Breast epithelium (tissue), 3 donors: ENCODE results near the gene RPS6KC1.

Source experiments
- POLR2A ChIP-seq: fragments of 450-650 bp; IDR thresholded peaks from one replicate; pipeline ENCODE4 v1.6.1; 2016; ENCODE audit warnings: antibody characterized with exemption, mild to moderate bottlenecking, moderate library complexity
- POLR2AphosphoS5 ChIP-seq, 3 donors: sonication (generic); formaldehyde crosslinking; IDR thresholded peaks; one replicate each; pipeline ENCODE4 v1.6.1; 2017; ENCODE audit warnings: antibody characterized with exemption in 3 of 3
- TF ChIP-seq, protein P1 (sequence below), 3 donors: fragments of 450-650 bp; IDR thresholded peaks; one replicate each; pipeline ENCODE4 v1.5.1; 2016 to 2017; ENCODE audit warnings: antibody characterized with exemption in 3 of 3, mild to moderate bottlenecking in 3 of 3, moderate library complexity in 3 of 3

DNA sequence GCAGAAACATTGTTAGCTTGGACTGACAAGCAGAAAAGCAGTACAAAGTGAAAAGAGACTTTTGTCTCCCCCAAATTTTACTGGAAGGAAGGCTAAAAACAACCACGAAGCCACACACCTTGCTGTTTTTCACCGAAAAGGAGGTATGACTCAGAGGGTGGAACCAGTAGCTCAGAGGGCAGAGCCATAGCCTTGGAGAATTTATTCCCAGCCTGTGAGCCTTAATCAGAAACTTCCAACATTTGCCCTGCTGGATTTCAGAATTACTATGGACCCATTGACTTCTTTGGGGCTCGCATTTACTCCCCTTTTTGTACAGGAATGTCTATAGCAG is 32.0 kb downstream of the RPS6KC1 start:
- TF ChIP-seq, protein P1, sequence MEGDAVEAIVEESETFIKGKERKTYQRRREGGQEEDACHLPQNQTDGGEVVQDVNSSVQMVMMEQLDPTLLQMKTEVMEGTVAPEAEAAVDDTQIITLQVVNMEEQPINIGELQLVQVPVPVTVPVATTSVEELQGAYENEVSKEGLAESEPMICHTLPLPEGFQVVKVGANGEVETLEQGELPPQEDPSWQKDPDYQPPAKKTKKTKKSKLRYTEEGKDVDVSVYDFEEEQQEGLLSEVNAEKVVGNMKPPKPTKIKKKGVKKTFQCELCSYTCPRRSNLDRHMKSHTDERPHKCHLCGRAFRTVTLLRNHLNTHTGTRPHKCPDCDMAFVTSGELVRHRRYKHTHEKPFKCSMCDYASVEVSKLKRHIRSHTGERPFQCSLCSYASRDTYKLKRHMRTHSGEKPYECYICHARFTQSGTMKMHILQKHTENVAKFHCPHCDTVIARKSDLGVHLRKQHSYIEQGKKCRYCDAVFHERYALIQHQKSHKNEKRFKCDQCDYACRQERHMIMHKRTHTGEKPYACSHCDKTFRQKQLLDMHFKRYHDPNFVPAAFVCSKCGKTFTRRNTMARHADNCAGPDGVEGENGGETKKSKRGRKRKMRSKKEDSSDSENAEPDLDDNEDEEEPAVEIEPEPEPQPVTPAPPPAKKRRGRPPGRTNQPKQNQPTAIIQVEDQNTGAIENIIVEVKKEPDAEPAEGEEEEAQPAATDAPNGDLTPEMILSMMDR (IDR thresholded peaks at IDR 0.05), result no peak
- TF ChIP-seq POLR2A (no peak), POLR2AphosphoS5 (IDR thresholded peaks at IDR 0.05) (no peak)
